ENCODE data around the gene DHX58. TPM values are rescaled to one million over a fixed set of nuclear protein-coding genes. Genes with fewer than 3 reads are reported as not detected.

DHX58 gene
- total RNA-seq, 2 experiments from 2014 or later: 10.3 to 19.4 TPM

GRCh38 chr17:42059815-42060214 is 52.7 kb downstream of the DHX58 start:
- no peak overlapping the region for H3K4me3 ChIP-seq (ENCODE audit: low read depth, low read length, poor library complexity, severe bottlenecking)
- no peaks in the 10 kb centered on the region for H3K79me2 ChIP-seq (ENCODE audit: insufficient read depth, low read depth, low read length)
- TF ChIP-seq CTCF (conservative IDR thresholded peaks at IDR 0.05; ENCODE audit: low read length) (no peak), EZH2phosphoT487 (IDR thresholded peaks at IDR 0.05; ENCODE audit: borderline replicate concordance, low read depth, low read length) (no peak)
- H3K4me1 ChIP-seq (ENCODE audit: insufficient read depth, low read length, poor library complexity, severe bottlenecking): peaks cover 17% of the 10 kb centered on the region
- 0 out of 2 replicates have a peak, but pooled peaks cover 8% of the 10 kb centered on the region for H3K9me3 ChIP-seq (ENCODE audit: low read length)
- no peaks in the 10 kb centered on the region for H3K9me2 ChIP-seq (ENCODE audit: insufficient read depth, low read length)
- no TSS peak for BruUV-seq (replicated peaks)
- H4K20me1 ChIP-seq (ENCODE audit: insufficient read depth, low read length): no peaks in the 10 kb centered on the region
- H3K27ac ChIP-seq (ENCODE audit: low read depth, low read length, poor library complexity, severe bottlenecking): no peak overlapping the region
- H3K4me2 ChIP-seq (ENCODE audit: low read length): no peak overlapping the region
- intact Hi-C loops (cut with micrococcal nuclease; ENCODE audit: unreplicated experiment): no loop called here
- no peaks in the 10 kb centered on the region for H3K36me3 ChIP-seq (ENCODE audit: insufficient read depth, low read length)
- ChIA-PET POLR2A (no interaction called here), CTCF (ENCODE audit: unreplicated experiment) (no interaction called here)
- H2AFZ ChIP-seq (ENCODE audit: low read length): peak overlapping the region; percentile 48; the same call in 1 of the 2 replicates
- DNase-seq (ENCODE audit: low spot score): no peak

DNA sequence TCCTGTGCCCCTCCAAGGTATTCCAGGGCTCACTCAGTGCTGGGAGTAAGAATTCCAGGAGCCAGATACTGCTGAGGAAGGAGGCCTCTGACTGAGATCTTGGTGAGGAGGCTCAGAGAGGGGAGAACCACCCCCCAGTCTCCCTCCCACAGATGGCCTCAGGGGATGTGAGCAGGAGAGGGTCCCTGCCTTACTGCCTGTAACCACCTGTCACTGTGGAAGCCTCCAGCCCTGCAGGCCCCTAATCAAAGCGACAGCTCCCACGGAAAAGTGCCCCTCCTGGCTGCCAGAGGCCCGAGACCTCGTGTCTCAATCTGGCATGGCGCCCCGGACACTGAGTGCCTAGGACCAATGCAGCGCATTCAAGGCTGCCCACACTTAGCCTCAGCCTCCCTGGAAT is 54.5 kb downstream of the DHX58 start:
- peaks cover 6% of the 10 kb centered on the region for H3K4me1 ChIP-seq (ENCODE audit: insufficient read depth, low read length, poor library complexity, severe bottlenecking)
- no TSS peak for BruUV-seq (replicated peaks)
- H4K20me1 ChIP-seq (ENCODE audit: insufficient read depth, low read length): no peaks in the 10 kb centered on the region
- TF ChIP-seq CTCF (conservative IDR thresholded peaks at IDR 0.05; ENCODE audit: low read length) (no peak), EZH2phosphoT487 (IDR thresholded peaks at IDR 0.05; ENCODE audit: borderline replicate concordance, low read depth, low read length) (no peak)
- no peak overlapping the region for H3K4me2 ChIP-seq (ENCODE audit: low read length)
- H3K4me3 ChIP-seq (ENCODE audit: low read depth, low read length, poor library complexity, severe bottlenecking): no peak overlapping the region
- POLR2A ChIA-PET: no interaction called here
- intact Hi-C loops (cut with micrococcal nuclease; ENCODE audit: unreplicated experiment): no loop called here
- H2AFZ ChIP-seq (ENCODE audit: low read length): no peak overlapping the region
- no peaks in the 10 kb centered on the region for H3K36me3 ChIP-seq (ENCODE audit: insufficient read depth, low read length)
- H3K9me2 ChIP-seq (ENCODE audit: insufficient read depth, low read length): no peaks in the 10 kb centered on the region
- CTCF ChIA-PET (ENCODE audit: unreplicated experiment): no interaction called here
- H3K79me2 ChIP-seq (ENCODE audit: insufficient read depth, low read depth, low read length): no peaks in the 10 kb centered on the region
- no peak for DNase-seq (ENCODE audit: low spot score)
- no peak overlapping the region for H3K27ac ChIP-seq (ENCODE audit: low read depth, low read length, poor library complexity, severe bottlenecking)
- 0 out of 2 replicates have a peak, but pooled peaks cover 8% of the 10 kb centered on the region for H3K9me3 ChIP-seq (ENCODE audit: low read length)

DNA sequence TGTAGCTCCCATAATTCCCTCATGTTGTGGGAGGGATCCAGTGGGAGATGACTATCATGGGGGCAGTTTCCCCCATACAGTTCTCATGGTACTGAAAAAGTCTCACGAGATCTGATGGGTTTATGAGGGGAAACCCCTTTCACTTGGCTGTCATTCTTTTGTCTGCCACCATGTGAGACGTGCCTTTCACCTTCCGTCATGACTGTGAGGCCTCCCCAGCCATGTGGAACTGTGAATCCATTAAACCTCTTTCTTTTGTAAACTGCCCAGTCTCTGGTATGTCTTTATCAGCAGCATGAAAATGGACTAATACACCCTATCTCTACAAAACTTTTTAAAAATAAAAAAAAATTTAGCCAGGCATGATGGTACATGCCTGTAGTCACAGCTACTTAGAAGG is 55.9 kb downstream of the DHX58 start:
- Histone ChIP-seq H3K4me2 (ENCODE audit: low read length) (no peak overlapping the region), H3K9me2 (ENCODE audit: insufficient read depth, low read length) (no peaks in the 10 kb centered on the region), H4K20me1 (ENCODE audit: insufficient read depth, low read length) (no peaks in the 10 kb centered on the region), H3K9me3 (ENCODE audit: low read length) (0 out of 2 replicates have a peak, but pooled peaks cover 8% of the 10 kb centered on the region), H3K4me1 (ENCODE audit: insufficient read depth, low read length, poor library complexity, severe bottlenecking) (peaks cover 6% of the 10 kb centered on the region), H3K27ac (ENCODE audit: low read depth, low read length, poor library complexity, severe bottlenecking) (no peak overlapping the region), H3K4me3 (ENCODE audit: low read depth, low read length, poor library complexity, severe bottlenecking) (no peak overlapping the region), H3K36me3 (ENCODE audit: insufficient read depth, low read length) (no peaks in the 10 kb centered on the region), H3K79me2 (ENCODE audit: insufficient read depth, low read depth, low read length) (no peaks in the 10 kb centered on the region), H2AFZ (ENCODE audit: low read length) (no peak overlapping the region)
- ChIA-PET CTCF (ENCODE audit: unreplicated experiment) (no interaction called here), POLR2A (interaction anchor here (0.5 kb wide), 1 partner anchor 928 kb away, joined by 7 read pairs; no protein-coding TSS in a partner anchor)
- BruUV-seq (replicated peaks): no TSS peak
- no peak for TF ChIP-seq EZH2phosphoT487 (IDR thresholded peaks at IDR 0.05; ENCODE audit: borderline replicate concordance, low read depth, low read length)
- no peak for TF ChIP-seq CTCF (conservative IDR thresholded peaks at IDR 0.05; ENCODE audit: low read length)
- intact Hi-C loops (cut with micrococcal nuclease; ENCODE audit: unreplicated experiment): no loop called here
- no peak for DNase-seq (ENCODE audit: low spot score)
